H9 (cell line): Measurements from ENCODE around the gene ZNF593. TPM values are rescaled to one million over a fixed set of nuclear protein-coding genes. Genes with fewer than 3 reads are reported as not detected.
A peak's percentile ranks its signal among the peaks of the same experiment; 100 is the strongest.

ENCODE experiments used
- DNase-seq: peaks from one replicate; pipeline ENCODE4 v3.0.0-alpha.2; 2017
- H2AFZ ChIP-seq: one replicate; pipeline ENCODE4 v1.6.1; 2013; ENCODE audit warnings: mild to moderate bottlenecking, low read length, control low read depth, moderate library complexity
- H2AK5ac ChIP-seq: 2 replicates; pipeline ENCODE4 v1.6.1; 2013; ENCODE audit warnings: low read length, control low read depth, mixed read lengths; ENCODE audit not compliant: insufficient read length
- H2BK120ac ChIP-seq: one replicate; pipeline ENCODE4 v1.6.1; 2013; ENCODE audit warnings: low read depth, mild to moderate bottlenecking, low read length, control low read depth, inconsistent platforms; ENCODE audit not compliant: poor library complexity, severe bottlenecking
- H2BK12ac ChIP-seq: 2 replicates; pipeline ENCODE4 v1.6.1; 2013; ENCODE audit warnings: low read length, control low read depth, mixed read lengths, low read depth; ENCODE audit not compliant: insufficient read length
- H2BK15ac ChIP-seq: 2 replicates; pipeline ENCODE4 v1.6.1; 2013; ENCODE audit warnings: low read depth, low read length, control low read depth
- H2BK20ac ChIP-seq: one replicate; pipeline ENCODE4 v1.6.1; 2013; ENCODE audit warnings: low read depth, mild to moderate bottlenecking, low read length, control low read depth, inconsistent platforms; ENCODE audit not compliant: poor library complexity, severe bottlenecking
- H2BK5ac ChIP-seq: 2 replicates; pipeline ENCODE4 v1.6.1; 2013; ENCODE audit warnings: low read length, control low read depth, mixed read lengths; ENCODE audit not compliant: insufficient read length
- H3K14ac ChIP-seq: 2 replicates; pipeline ENCODE4 v1.6.1; 2013; ENCODE audit warnings: low read length, control low read depth; ENCODE audit not compliant: insufficient read depth
- H3K18ac ChIP-seq: 2 replicates; pipeline ENCODE4 v1.6.1; 2013; ENCODE audit warnings: low read depth, mild to moderate bottlenecking, mixed read lengths, low read length, control low read depth; ENCODE audit not compliant: insufficient read length
- H3K23ac ChIP-seq: 2 replicates; pipeline ENCODE4 v1.6.1; 2013; ENCODE audit warnings: low read length, control low read depth, mixed read lengths, low read depth; ENCODE audit not compliant: insufficient read length
- H3K23me2 ChIP-seq: 2 replicates; pipeline ENCODE4 v1.6.1; 2013; ENCODE audit warnings: low read depth, mild to moderate bottlenecking, mixed read lengths, low read length, control low read depth; ENCODE audit not compliant: insufficient read length, poor library complexity, severe bottlenecking
- H3K27ac ChIP-seq: 2 replicates; pipeline ENCODE4 v1.5.1; 2013; ENCODE audit warnings: low read length, control low read depth, mixed read lengths, low read depth; ENCODE audit not compliant: insufficient read length
- H3K27me3 ChIP-seq: 2 replicates; pipeline ENCODE4 v1.6.1; 2013; ENCODE audit warnings: low read length, control low read depth, inconsistent platforms; ENCODE audit not compliant: insufficient read depth
- H3K4ac ChIP-seq: 2 replicates; pipeline ENCODE4 v1.6.1; 2013; ENCODE audit warnings: low read depth, mild to moderate bottlenecking, control low read depth, inconsistent platforms, low read length, moderate library complexity
- H3K4me1 ChIP-seq: 2 replicates; pipeline ENCODE4 v1.6.1; 2013; ENCODE audit warnings: low read length, control low read depth, inconsistent platforms; ENCODE audit not compliant: insufficient read depth
- H3K4me2 ChIP-seq: 2 replicates; pipeline ENCODE4 v1.6.1; 2013; ENCODE audit warnings: low read length, control low read depth, mixed read lengths; ENCODE audit not compliant: insufficient read length, insufficient read depth
- H3K56ac ChIP-seq: 2 replicates; pipeline ENCODE4 v1.6.1; 2013; ENCODE audit warnings: low read depth, mild to moderate bottlenecking, mixed read lengths, low read length, control low read depth; ENCODE audit not compliant: insufficient read length
- H3K79me1 ChIP-seq: 2 replicates; pipeline ENCODE4 v1.6.1; 2013; ENCODE audit warnings: low read depth, mild to moderate bottlenecking, moderate library complexity, low read length, control low read depth, inconsistent platforms; ENCODE audit not compliant: insufficient read depth, poor library complexity, severe bottlenecking
- H3K79me2 ChIP-seq: 2 replicates; pipeline ENCODE4 v1.6.1; 2013; ENCODE audit warnings: low read length, control low read depth, inconsistent platforms; ENCODE audit not compliant: insufficient read depth
- H3K9ac ChIP-seq: 2 replicates; pipeline ENCODE4 v1.6.1; 2013; ENCODE audit warnings: low read length, control low read depth, mixed read lengths; ENCODE audit not compliant: insufficient read length; ENCODE audit errors: extremely low read depth
- H3K9me3 ChIP-seq: one replicate; pipeline ENCODE4 v1.6.1; 2013; ENCODE audit warnings: low read depth, low read length, inconsistent platforms; ENCODE audit not compliant: control insufficient read depth
- H3T11ph ChIP-seq: one replicate; pipeline ENCODE4 v1.6.1; 2013; ENCODE audit warnings: mild to moderate bottlenecking, low read length, control low read depth, inconsistent platforms
- H4K20me1 ChIP-seq: one replicate; pipeline ENCODE4 v1.6.1; 2013; ENCODE audit not compliant: control insufficient read depth, insufficient read length, insufficient read depth
- H4K5ac ChIP-seq: 2 replicates; pipeline ENCODE4 v1.6.1; 2013; ENCODE audit warnings: low read depth, mild to moderate bottlenecking, mixed read lengths, low read length, control low read depth; ENCODE audit not compliant: insufficient read length
- H4K8ac ChIP-seq: replicated peaks from 2 replicates; pipeline ENCODE4 v1.6.1; 2013; ENCODE audit warnings: low read length, control low read depth, mixed read lengths, low read depth; ENCODE audit not compliant: insufficient read length
- H4K91ac ChIP-seq: 2 replicates; pipeline ENCODE4 v1.6.1; 2013; ENCODE audit warnings: low read depth, mild to moderate bottlenecking, moderate library complexity, mixed read lengths, low read length, control low read depth; ENCODE audit not compliant: insufficient read length
- H3K27ac Mint-ChIP-seq, 3 experiments: 2 replicates in 2 of 3; 3 replicates in 1 of 3; pipeline ENCODE4 v1.8.0; 2020 to 2021; ENCODE audit warnings: mixed read lengths in 3 of 3, mild to moderate bottlenecking in 1 of 3, moderate library complexity in 1 of 3
- H3K27me3 Mint-ChIP-seq: 2 replicates; pipeline ENCODE4 v1.8.0; 2021; ENCODE audit warnings: low read depth, mild to moderate bottlenecking, moderate library complexity, mixed read lengths
- H3K36me3 Mint-ChIP-seq, 3 experiments: 2 replicates in 2 of 3; 3 replicates in 1 of 3; pipeline ENCODE4 v1.8.0; 2020 to 2021; ENCODE audit warnings: low read depth in 3 of 3, mixed read lengths in 3 of 3; ENCODE audit not compliant: insufficient read depth in 1 of 3
- H3K4me1 Mint-ChIP-seq, 2 experiments: 2 replicates each; pipeline ENCODE4 v1.8.0; 2020; ENCODE audit warnings: mixed read lengths in 2 of 2
- H3K4me3 Mint-ChIP-seq, 2 experiments: 2 replicates in 1 of 2; 3 replicates in 1 of 2; pipeline ENCODE4 v1.8.0; 2020 to 2021; ENCODE audit warnings: mild to moderate bottlenecking in 2 of 2, mixed read lengths in 2 of 2, moderate library complexity in 1 of 2
- H3K9me3 Mint-ChIP-seq, 2 experiments: 2 replicates in 1 of 2; 3 replicates in 1 of 2; pipeline ENCODE4 v1.8.0; 2020; ENCODE audit warnings: mild to moderate bottlenecking in 2 of 2, mixed read lengths in 2 of 2, moderate library complexity in 1 of 2
- WGBS: extraction: QIAGEN DNeasy Blood & Tissue Kit; methylation state at CpG from one replicate; pipeline ENCODE4 v1.1.7; 2013; ENCODE audit warnings: missing lambda C conversion rate, low lambda C conversion rate, mixed read lengths; ENCODE audit not compliant: insufficient read length; ENCODE audit errors: extremely low coverage; 5-methylcytosine and 5-hydroxymethylcytosine counted together
- total RNA-seq: library from RNA; stranded (reverse); gene quantifications from 2 replicates; pipeline ENCODE4 v1.2.1, GENCODE V29; 2021
- TF ChIP-seq, protein P1 (sequence below): fragments of 200-600 bp; sonication (generic); conservative IDR thresholded peaks from 3 replicates; pipeline ENCODE4 v1.8.0; 2021; ENCODE audit warnings: antibody characterized with exemption, mild to moderate bottlenecking

ZNF593 gene
- total RNA-seq, 1 experiment from 2014 or later = 48.2 TPM

DNA sequence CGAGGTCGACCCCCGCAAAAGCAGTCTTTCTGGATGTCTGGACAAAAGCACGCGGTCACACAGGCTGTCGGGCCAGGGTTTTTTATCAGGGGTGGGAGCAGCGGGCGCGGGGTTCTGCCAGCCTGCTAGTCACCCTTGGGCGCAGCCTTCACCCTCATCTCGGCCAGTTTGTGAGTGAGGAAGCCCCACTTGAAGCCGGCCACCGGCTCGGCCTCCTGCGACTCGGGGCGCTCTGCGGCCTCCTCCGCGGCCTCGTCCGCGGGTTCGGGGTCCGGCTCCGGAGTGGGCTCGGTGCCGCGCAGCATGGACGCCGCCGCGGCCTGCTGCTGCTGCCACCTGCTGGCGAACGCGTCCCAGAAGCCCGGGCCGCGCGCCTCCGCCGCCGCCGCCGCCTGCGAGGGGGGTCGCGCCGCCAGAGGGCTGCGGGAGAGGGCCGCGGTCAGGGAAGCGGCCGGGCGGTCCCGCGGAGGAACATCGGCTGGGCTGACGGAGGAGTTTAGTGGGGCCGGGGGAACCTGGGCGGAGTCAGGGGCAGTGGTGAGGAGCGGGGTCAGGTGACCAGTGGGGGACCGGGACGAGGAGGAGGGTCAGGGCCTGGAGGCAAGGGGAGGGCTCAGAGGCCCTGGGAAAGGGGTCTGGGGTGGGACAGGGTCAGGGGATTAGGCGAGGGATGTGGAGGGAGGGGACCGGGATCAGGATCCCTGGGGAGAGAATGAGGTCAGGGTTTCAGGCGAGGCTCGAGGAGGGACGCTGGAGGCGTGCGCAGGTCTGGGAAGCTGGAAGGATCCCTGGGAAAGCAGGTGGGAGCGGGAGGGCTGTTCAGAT lies 5.5 kb upstream of the ZNF593 start:
- WGBS = no CpG with 5 or more reads among the region's 72 CpGs
- H3K14ac ChIP-seq = peak overlapping the region; percentile 54
- no peak overlapping the region for H2BK15ac ChIP-seq
- H3K79me2 ChIP-seq = no peaks in the 10 kb centered on the region
- H2BK5ac ChIP-seq = no peak overlapping the region
- H3K9me3 ChIP-seq = no peaks in the 10 kb centered on the region
- no peak overlapping the region for H3K56ac ChIP-seq
- H2BK12ac ChIP-seq = no peak overlapping the region
- peak overlapping the region; percentile 64 for H3K4me2 ChIP-seq
- H4K8ac ChIP-seq = no peak overlapping the region
- no peak overlapping the region for H3K27ac ChIP-seq
- Mint-ChIP-seq H3K4me3 (peak overlapping the region; percentile 69 to 84), H3K4me1 (peaks cover 37 to 58% of the 10 kb centered on the region in 2 experiments), H3K27ac (peak overlapping the region; percentile 40 to 80 (median 75)), H3K36me3 (no peaks in the 10 kb centered on the region), H3K27me3 (peaks cover 84% of the 10 kb centered on the region), H3K9me3 (peaks cover 0 to 4% of the 10 kb centered on the region in 2 experiments; a peak in 1 of 5 replicates)
- H3K18ac ChIP-seq = peak overlapping the region; percentile 66
- no peaks in the 10 kb centered on the region for H3K79me1 ChIP-seq
- DNase-seq = peak; percentile 85
- H3K4ac ChIP-seq = no peak overlapping the region
- no peak overlapping the region for H2BK20ac ChIP-seq
- H3K4me1 ChIP-seq = peaks cover 9% of the 10 kb centered on the region; the same call in 1 of the 2 replicates
- H4K20me1 ChIP-seq = no peaks in the 10 kb centered on the region
- no peak overlapping the region for H2AFZ ChIP-seq
- peaks cover 29% of the 10 kb centered on the region; the same call in 1 of the 2 replicates for H3K27me3 ChIP-seq
- peak overlapping the region; percentile 37 for H3K9ac ChIP-seq
- H4K91ac ChIP-seq = no peak overlapping the region
- H3K23ac ChIP-seq = no peak overlapping the region
- no peak overlapping the region for H4K5ac ChIP-seq
- H3K23me2 ChIP-seq = peaks cover 19% of the 10 kb centered on the region
- no peak overlapping the region for H2AK5ac ChIP-seq
- no peak overlapping the region for H2BK120ac ChIP-seq
- H3T11ph ChIP-seq = no peak overlapping the region
- TF ChIP-seq, protein P1, sequence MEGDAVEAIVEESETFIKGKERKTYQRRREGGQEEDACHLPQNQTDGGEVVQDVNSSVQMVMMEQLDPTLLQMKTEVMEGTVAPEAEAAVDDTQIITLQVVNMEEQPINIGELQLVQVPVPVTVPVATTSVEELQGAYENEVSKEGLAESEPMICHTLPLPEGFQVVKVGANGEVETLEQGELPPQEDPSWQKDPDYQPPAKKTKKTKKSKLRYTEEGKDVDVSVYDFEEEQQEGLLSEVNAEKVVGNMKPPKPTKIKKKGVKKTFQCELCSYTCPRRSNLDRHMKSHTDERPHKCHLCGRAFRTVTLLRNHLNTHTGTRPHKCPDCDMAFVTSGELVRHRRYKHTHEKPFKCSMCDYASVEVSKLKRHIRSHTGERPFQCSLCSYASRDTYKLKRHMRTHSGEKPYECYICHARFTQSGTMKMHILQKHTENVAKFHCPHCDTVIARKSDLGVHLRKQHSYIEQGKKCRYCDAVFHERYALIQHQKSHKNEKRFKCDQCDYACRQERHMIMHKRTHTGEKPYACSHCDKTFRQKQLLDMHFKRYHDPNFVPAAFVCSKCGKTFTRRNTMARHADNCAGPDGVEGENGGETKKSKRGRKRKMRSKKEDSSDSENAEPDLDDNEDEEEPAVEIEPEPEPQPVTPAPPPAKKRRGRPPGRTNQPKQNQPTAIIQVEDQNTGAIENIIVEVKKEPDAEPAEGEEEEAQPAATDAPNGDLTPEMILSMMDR = peak; percentile 75
